Measurements from ENCODE around the gene CDC42BPA.
"Not testable (repeated sequence)": the region's sequence is repeated elsewhere in the genome, so short reads cannot be mapped to it uniquely, and the experiment has no call there.

CDC42BPA gene

DNA sequence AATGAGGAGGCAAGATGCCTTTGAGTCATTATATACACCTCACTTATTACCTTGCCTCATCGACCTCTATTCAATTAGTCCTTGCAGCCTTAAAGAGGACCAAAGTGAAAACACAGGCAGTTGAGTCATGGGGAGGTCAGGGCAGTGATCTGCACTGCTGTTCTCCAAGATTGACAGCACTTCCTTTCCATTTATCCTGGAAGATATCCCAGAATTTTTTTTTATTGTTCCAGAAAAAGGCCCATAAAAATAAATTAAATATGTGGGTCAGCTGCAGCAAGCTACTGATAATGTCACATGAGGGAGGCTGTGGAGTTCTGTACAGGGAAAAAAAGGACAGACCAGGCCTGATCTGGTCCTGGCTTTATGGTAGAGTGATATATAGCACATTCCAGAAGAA lies 33.2 kb upstream of the CDC42BPA start:
- H3K27ac ChIP-seq, result no peak overlapping the region
- POLR2A ChIA-PET (ENCODE audit: low non-redundant PET), result no interaction called here
- peak; percentile 53 for DNase-seq (ENCODE audit: low spot score)
- CTCF ChIA-PET, result no interaction called here
- TF ChIP-seq, protein P1, sequence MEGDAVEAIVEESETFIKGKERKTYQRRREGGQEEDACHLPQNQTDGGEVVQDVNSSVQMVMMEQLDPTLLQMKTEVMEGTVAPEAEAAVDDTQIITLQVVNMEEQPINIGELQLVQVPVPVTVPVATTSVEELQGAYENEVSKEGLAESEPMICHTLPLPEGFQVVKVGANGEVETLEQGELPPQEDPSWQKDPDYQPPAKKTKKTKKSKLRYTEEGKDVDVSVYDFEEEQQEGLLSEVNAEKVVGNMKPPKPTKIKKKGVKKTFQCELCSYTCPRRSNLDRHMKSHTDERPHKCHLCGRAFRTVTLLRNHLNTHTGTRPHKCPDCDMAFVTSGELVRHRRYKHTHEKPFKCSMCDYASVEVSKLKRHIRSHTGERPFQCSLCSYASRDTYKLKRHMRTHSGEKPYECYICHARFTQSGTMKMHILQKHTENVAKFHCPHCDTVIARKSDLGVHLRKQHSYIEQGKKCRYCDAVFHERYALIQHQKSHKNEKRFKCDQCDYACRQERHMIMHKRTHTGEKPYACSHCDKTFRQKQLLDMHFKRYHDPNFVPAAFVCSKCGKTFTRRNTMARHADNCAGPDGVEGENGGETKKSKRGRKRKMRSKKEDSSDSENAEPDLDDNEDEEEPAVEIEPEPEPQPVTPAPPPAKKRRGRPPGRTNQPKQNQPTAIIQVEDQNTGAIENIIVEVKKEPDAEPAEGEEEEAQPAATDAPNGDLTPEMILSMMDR (conservative IDR thresholded peaks at IDR 0.05; ENCODE audit: low read depth), result no peak

DNA sequence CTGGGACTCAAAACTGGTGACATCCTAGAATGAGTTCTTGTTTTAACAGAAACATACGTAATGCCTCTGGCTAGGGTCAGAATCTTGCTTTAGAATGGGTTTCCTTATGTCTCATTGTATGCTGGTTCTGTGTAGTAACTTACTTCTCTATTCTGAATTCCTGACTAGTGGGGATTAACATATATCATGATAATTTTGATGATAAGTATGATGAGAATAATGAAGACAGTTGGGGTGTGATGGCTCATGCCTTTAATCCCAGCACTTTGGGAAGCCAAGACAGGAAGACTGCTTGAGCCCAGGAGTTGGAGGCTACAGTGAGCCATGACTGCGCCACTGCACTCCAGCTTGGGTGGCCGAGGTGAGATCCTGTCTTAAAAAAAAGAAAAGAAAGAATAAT lies 31.7 kb upstream of the CDC42BPA start:
- H3K27ac ChIP-seq, result no peak overlapping the region
- CTCF ChIA-PET, result interaction anchor here (0.7 kb wide), 1 partner anchor 34 kb away, joined by 3 read pairs; no protein-coding TSS in a partner anchor
- DNase-seq (ENCODE audit: low spot score), result no peak
- TF ChIP-seq, protein P1 (conservative IDR thresholded peaks at IDR 0.05; ENCODE audit: low read depth), result no peak
- POLR2A ChIA-PET (ENCODE audit: low non-redundant PET), result no interaction called here

GRCh38 chr1:227343727-227344551 lies 25.6 kb upstream of the CDC42BPA start:
- TF ChIP-seq, protein P1 (conservative IDR thresholded peaks at IDR 0.05; ENCODE audit: low read depth), result no peak
- H3K27ac ChIP-seq, result no peak overlapping the region
- POLR2A ChIA-PET (ENCODE audit: low non-redundant PET), result interaction anchor here (0.6 kb wide), 1 partner anchor 14 kb away, joined by 5 read pairs; no protein-coding TSS in a partner anchor
- DNase-seq (ENCODE audit: low spot score), result peak; percentile 81
- CTCF ChIA-PET, result interaction anchor here (0.6 to 0.7 kb wide), 3 partner anchors 12 to 474 kb away, joined by 3 to 9 read pairs (median 3); no protein-coding TSS in a partner anchor

DNA sequence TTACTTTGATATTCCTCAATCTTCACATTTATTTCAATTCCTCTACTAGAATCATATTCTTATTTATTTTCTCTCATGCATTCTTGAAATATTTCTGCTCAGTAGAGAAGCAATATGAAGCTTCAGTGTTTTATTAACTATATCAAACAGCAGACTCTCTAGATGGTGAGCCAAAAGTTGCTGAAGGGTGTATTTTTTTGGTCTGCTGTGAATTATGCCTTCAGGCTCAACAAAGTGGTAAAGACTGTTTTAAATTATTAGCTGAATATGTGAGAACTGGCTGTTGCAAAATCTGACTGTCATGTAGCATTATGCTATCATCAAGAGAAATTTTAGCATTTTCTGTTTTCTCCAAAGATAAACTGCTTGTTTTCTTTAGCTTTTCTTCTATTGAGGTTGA lies 24.9 kb upstream of the CDC42BPA start:
- H3K27ac ChIP-seq, result 0 out of 2 replicates have a peak overlapping the region, but pooled peaks have one; percentile 28
- TF ChIP-seq, protein P1 (conservative IDR thresholded peaks at IDR 0.05; ENCODE audit: low read depth), result no peak
- ChIA-PET CTCF (interaction anchor here (0.6 to 0.7 kb wide), 3 partner anchors 12 to 1905 kb away, joined by 3 to 9 read pairs (median 3); no protein-coding TSS in a partner anchor), POLR2A (ENCODE audit: low non-redundant PET) (no interaction called here)
- DNase-seq (ENCODE audit: low spot score), result no peak

DNA sequence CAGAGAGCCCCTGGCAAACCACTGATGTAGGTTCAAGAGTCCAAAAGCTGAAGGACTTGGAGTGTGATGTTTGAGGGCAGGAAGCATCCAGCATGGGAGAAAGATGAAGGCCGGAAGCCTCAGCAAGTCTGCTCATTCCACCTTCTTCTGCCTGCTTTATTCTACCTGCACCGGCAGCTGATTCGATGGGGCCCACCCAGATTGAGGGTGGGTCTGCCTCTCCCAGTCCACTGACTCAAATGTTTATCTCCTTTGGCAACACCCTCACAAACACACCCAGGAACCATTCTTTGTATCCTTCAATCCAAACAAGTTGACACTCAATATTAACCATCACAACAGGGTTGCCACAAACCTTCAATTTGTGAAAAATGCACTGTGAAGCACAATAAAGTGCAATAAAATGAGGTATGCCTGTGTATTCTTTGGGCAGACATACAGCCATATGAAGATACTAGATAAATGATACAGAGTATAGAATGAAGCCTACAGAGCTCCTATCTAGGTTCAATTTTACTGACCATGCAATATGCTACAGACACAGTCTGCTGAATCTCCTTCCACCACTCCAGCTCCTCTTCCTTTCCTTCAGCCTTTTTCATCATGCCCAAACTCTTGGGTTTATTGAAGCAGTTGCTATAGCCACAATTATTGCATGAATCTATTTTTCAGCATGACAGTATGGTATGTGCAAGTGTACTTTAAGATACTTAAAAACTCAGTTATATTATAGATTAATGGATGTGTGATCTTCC lies 24.0 kb upstream of the CDC42BPA start:
- no peak for DNase-seq (ENCODE audit: low spot score)
- ChIA-PET CTCF (interaction anchor here (0.7 to 0.8 kb wide), 2 partner anchors 10 to 1904 kb away, joined by 3 read pairs; no protein-coding TSS in a partner anchor), POLR2A (ENCODE audit: low non-redundant PET) (no interaction called here)
- TF ChIP-seq, protein P1 (conservative IDR thresholded peaks at IDR 0.05; ENCODE audit: low read depth), result no peak
- H3K27ac ChIP-seq, result no peak overlapping the region

GRCh38 chr1:227336136-227336535 lies 17.8 kb upstream of the CDC42BPA start:
- CTCF ChIA-PET; DNase-seq (ENCODE audit: low spot score); POLR2A ChIA-PET (ENCODE audit: low non-redundant PET); H3K27ac ChIP-seq: not testable (repeated sequence)
